ENCODE results near the gene JUP.

The JUP gene

DNA sequence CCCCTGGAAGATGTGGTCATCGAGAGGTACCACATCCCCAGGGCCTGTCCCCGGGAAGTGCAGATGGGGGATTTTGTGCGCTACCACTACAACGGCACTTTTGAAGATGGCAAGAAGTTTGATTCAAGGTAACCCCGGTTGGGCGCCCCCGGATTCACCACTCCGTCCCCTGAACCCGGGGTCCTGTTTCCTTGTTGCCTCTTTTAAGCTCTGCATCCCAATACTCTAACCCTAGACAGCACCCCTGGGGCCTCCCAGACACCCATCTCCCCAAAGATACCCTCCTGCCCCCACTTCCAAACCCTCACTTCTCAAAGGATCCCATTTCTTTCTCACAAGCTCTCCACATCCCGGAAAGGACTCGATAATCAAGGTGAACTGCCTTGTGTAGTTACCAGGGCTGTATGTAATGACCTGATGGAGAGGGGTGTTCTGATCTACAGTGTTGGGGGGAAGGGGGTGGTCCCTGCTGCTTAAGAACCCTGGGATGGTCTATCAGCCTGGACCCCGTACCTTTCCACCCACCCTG, 26.7 kb upstream of the JUP start:
- peaks cover under 1% of the 10 kb centered on the region for H3K27me3 Mint-ChIP-seq
- H3K27ac Mint-ChIP-seq, result peak overlapping the region; percentile 3
- H3K4me3 Mint-ChIP-seq, result peak overlapping the region; percentile 37
- H3K36me3 Mint-ChIP-seq, result no peaks in the 10 kb centered on the region
- peaks cover 26% of the 10 kb centered on the region for H3K4me1 Mint-ChIP-seq
- H3K9me3 Mint-ChIP-seq, result no peaks in the 10 kb centered on the region

- peaks cover 26% of the 10 kb centered on the region for H3K4me1 Mint-ChIP-seq
- peak within 1 kb of the TSS; percentile 88 for H3K27ac Mint-ChIP-seq
- no peaks in the 10 kb centered on the region for H3K27me3 Mint-ChIP-seq
These were observed 26.1 kb upstream of the JUP start, which contains the start of gene FKBP10 for GRCh38 chr17:41812381-41813151. Gene FKBP10, plus strand, starts transcription at chr17:41813004. Its CDS starts 31 bp downstream, at chr17:41813035.

GRCh38 chr17:41811549-41812380, 25.3 kb upstream of the JUP start, which contains the start of gene P3H4:
Gene P3H4, minus strand, starts transcription at chr17:41811949. Its CDS starts 34 bp downstream, at chr17:41811915.
- peaks cover 26% of the 10 kb centered on the region for H3K4me1 Mint-ChIP-seq
- no peaks in the 10 kb centered on the region for H3K27me3 Mint-ChIP-seq
- H3K4me3 Mint-ChIP-seq, result peak within 1 kb of the TSS; percentile 91
- no peaks in the 10 kb centered on the region for H3K36me3 Mint-ChIP-seq
- no peaks in the 10 kb centered on the region for H3K9me3 Mint-ChIP-seq
- H3K27ac Mint-ChIP-seq, result peak within 1 kb of the TSS; percentile 88

More at GRCh38 chr17:41812381-41813151, 26.1 kb upstream of the JUP start, which contains the start of gene FKBP10:
- H3K4me3 Mint-ChIP-seq, result peak within 1 kb of the TSS; percentile 91
- no peaks in the 10 kb centered on the region for H3K9me3 Mint-ChIP-seq
- no peaks in the 10 kb centered on the region for H3K36me3 Mint-ChIP-seq

DNA sequence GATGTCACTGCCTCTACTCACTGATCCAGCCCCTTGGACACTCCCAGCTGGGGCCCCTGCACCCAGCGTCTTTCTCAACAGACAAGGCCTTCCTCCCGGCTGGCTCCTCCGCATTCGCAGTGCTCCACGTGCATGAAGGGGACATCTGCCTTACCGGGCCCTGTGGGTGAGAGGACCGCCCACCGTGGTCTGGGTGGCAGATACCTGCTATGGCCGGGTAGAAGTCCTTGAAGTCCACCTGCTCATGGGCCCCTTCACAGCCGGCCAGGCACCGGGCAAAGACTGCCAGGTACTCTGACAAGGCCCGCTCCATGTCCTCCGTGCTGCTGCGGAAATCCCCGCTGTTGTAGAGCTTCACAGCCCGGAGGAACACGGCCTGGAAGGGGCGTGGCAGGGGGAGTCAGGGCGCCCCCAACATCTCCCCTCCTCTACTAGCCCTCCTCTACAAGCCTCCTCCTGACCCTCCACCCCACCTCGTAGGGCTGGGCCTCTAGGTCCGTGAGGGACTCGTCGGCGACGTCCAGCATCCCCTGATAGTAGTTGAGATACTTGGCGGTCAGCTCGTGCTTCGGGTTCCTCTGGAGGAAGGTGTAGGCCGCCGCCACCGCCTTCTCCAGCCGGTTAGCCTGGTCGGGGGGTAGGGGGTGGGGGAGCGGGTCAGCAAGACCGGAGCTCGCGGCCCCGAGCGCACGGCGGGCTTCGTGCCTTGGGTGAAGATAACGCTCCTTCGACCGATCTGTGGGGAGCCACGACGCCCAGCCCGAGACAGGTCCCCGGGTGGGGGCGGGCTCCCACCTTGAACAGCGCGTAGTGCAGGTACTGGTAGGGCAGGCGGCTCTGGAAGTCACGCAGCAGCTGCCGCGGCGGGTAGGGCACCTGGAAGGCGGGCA, 24.4 kb upstream of the JUP start:
- peak overlapping the region; percentile 67 for H3K4me3 Mint-ChIP-seq
- peaks cover 26% of the 10 kb centered on the region for H3K4me1 Mint-ChIP-seq
- no peaks in the 10 kb centered on the region for H3K27me3 Mint-ChIP-seq
- H3K9me3 Mint-ChIP-seq, result no peaks in the 10 kb centered on the region
- no peak overlapping the region for H3K27ac Mint-ChIP-seq
- H3K36me3 Mint-ChIP-seq, result no peaks in the 10 kb centered on the region

DNA sequence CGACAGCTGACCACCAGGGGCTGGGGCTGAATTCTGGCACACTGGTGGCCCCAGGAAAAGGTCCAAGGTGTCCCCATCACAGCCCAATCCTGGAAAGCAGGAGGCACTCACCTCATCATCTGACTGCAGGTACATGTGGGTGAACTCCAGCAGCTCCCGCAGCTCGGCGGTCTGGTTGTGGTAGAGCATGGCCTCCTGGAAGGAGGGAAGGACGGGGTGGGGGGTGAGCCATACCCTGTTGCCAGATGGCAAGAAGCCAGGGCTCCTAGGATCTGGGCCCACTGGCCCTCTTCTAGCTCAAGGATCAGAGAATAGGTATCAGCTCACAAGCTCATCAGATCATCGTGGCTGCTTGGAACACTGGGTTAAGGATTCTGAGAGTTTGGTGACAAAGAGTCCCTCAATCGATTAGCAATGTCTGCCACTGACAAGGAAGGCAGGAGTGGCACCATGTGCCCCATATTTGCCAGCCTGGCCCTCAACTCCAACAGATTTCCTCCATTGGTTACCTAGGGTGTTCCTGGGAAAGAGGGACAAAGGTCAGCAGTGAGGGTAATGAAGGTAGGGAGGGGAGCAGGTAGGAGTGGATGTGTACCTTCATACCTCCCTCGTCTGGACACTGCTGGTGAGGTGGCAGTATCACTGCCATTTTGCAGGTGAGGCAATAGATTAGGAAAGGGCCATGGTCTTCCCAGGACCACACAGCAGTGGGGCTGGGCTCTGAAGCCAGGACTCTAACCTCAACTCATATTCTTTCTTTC, 20.4 kb upstream of the JUP start:
- Mint-ChIP-seq H3K4me1 (peaks cover 14% of the 10 kb centered on the region), H3K27me3 (no peaks in the 10 kb centered on the region), H3K27ac (no peak overlapping the region), H3K9me3 (no peaks in the 10 kb centered on the region), H3K36me3 (no peaks in the 10 kb centered on the region), H3K4me3 (no peak overlapping the region)

DNA sequence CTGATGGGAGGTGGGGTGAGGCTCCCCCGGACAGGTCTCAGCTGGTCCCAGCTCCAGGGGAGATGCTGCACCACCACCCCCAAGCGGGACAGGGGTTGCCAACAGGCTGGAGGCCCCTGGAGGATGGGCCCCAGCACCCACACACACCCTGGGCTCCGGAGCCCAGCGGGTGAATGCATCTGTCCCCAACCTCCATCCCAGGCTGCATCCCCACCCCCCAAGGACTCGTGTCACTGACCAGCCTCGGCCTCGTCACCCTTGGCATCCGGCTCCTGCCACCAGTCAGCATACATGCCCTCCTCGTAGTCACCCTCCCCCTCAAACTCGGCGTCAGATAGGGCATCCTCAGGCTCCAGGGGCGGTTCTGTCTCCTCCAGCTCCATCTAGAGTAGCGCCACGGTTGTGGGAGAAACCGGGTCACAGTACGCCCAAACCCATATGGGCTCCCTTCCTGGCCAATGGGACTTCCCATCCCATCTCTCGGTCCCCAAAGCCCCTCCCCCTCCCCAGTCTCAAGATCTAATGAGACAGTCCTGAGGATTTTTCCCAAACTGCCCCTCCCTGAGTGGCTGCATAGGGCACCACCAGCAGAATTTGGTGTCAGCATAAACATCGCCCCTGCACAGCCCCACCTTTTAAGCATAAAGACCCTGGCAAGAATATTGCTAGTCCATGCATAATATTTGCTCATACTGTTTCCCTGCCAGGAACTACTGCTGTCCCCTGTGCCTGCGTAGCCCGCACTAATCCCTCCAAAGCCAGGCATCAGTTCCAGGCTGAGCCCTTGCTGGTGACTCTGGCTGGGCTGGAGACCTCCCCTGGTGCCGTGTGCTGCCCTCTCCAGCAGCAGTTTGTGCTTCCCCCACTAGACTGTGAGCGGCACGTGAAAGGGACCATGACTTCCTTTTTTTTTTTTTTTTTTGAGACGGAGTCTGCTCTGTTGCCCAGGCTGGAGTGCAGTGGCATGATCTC, 16.8 kb upstream of the JUP start:
- Mint-ChIP-seq H3K4me1 (peaks cover 4% of the 10 kb centered on the region), H3K27me3 (no peaks in the 10 kb centered on the region), H3K4me3 (no peak overlapping the region), H3K27ac (no peak overlapping the region), H3K9me3 (no peaks in the 10 kb centered on the region), H3K36me3 (no peaks in the 10 kb centered on the region)

GRCh38 chr17:41801374-41802271, 15.1 kb upstream of the JUP start:
- no peaks in the 10 kb centered on the region for H3K36me3 Mint-ChIP-seq
- no peak overlapping the region for H3K27ac Mint-ChIP-seq
- H3K4me3 Mint-ChIP-seq, result no peak overlapping the region
- no peaks in the 10 kb centered on the region for H3K9me3 Mint-ChIP-seq
- H3K4me1 Mint-ChIP-seq, result peaks cover 4% of the 10 kb centered on the region
- no peaks in the 10 kb centered on the region for H3K27me3 Mint-ChIP-seq

DNA sequence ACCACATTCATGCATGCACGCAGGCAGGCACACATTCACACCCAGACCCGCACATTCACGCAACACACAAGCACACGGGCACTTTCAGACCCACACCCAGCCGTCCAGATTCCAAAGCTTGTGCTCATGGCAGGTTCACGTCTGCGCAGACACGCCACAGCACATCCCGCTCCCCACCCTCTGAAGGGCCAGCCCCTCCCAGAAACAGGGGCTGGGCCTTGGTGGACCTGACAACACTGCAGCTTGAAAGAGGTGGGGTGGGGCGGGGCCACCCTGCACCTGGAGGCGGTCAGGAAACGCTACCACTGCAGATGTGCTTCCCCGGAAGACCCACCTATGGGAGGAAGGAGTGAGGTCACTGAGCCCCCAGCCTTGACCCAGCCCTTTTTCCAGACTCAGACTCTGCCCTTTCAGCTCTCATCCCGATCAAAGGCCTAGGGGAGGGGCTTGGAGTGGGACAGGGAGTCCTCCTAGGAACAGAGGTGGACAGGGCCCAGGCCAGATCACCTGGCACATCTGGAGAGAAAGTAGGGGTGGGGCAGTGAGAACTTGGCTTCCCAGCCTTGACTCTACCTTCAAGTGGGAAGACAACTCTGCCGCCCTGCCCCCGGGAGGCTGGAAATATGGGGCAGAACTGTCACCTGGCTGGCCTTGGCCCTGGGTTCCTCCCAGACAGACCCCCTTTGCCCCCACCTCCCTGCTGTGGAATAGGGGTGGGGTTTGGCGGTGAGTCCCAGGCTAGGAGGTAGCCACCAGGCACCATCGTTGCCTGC, 14.3 kb upstream of the JUP start:
- H3K36me3 Mint-ChIP-seq, result no peaks in the 10 kb centered on the region
- no peaks in the 10 kb centered on the region for H3K9me3 Mint-ChIP-seq
- no peak overlapping the region for H3K27ac Mint-ChIP-seq
- peaks cover 4% of the 10 kb centered on the region for H3K4me1 Mint-ChIP-seq
- no peak overlapping the region for H3K4me3 Mint-ChIP-seq
- H3K27me3 Mint-ChIP-seq, result no peaks in the 10 kb centered on the region

DNA sequence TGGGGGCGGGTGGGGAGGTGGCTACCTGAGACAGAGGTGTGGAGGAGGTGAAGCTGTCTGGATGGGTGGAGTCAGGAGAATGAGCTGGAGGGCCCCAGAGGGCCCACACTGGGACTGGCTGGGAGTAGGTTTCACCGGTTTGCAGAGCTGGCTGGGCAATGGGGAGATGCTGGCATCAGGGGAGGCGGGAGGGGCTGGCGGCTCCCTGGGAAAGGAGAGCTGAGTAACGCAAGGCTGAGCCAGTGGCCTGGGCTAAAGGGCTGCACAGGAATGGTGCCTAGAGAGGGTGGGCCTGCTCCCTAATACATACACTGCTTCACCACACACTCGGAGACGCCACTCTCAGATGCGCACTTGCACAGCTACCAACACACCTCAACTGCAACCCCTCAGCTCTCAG, 12.9 kb upstream of the JUP start:
- H3K9me3 Mint-ChIP-seq, result no peaks in the 10 kb centered on the region
- no peaks in the 10 kb centered on the region for H3K27me3 Mint-ChIP-seq
- no peaks in the 10 kb centered on the region for H3K36me3 Mint-ChIP-seq
- peaks cover 4% of the 10 kb centered on the region for H3K4me1 Mint-ChIP-seq
- no peak overlapping the region for H3K27ac Mint-ChIP-seq
- no peak overlapping the region for H3K4me3 Mint-ChIP-seq

GRCh38 chr17:41797377-41797776, 10.9 kb upstream of the JUP start:
- Mint-ChIP-seq H3K36me3 (no peaks in the 10 kb centered on the region), H3K4me1 (peaks cover 4% of the 10 kb centered on the region), H3K27ac (no peak overlapping the region), H3K9me3 (no peaks in the 10 kb centered on the region), H3K27me3 (no peaks in the 10 kb centered on the region), H3K4me3 (no peak overlapping the region)

DNA sequence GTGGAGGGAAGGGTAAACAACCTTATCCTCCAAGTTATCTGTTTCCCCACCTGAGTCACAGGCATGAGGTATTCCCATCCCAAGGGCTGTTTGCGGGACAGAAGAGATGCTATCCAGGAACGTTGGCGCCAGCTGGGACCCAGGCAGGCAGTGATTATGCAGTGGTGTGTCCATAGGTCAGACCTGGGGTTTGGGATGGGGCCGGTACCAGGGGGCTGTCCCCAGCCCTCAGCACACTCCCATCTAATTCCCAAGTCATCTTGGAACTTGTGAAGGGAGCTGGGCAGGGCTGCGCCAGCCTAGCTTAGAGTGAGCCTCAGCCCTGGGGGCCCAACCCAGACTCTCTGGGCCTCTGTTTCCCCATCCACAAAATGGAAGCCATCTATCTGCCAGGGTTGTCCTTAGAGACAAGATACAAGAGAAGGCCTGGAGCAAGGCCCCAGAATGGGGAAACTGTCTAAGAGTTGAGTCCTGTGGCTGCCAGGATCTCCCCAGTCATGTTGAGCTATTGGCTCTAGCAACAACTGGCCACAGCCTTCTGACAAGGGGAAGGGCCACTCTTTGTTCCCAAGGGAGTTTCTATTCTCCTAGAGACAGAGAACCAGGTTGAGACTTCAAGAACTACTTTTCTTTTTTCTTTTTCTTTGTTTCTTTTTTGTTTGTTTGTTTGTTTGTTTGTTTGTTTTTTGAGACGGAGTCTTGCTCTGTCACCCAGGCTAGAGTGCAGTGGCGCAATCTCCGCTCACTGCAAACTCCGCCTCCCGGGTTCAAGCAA, 9.8 kb upstream of the JUP start:
- Mint-ChIP-seq H3K4me1 (no peaks in the 10 kb centered on the region), H3K27ac (no peak overlapping the region), H3K27me3 (no peaks in the 10 kb centered on the region), H3K4me3 (no peak overlapping the region), H3K9me3 (no peaks in the 10 kb centered on the region), H3K36me3 (no peaks in the 10 kb centered on the region)

DNA sequence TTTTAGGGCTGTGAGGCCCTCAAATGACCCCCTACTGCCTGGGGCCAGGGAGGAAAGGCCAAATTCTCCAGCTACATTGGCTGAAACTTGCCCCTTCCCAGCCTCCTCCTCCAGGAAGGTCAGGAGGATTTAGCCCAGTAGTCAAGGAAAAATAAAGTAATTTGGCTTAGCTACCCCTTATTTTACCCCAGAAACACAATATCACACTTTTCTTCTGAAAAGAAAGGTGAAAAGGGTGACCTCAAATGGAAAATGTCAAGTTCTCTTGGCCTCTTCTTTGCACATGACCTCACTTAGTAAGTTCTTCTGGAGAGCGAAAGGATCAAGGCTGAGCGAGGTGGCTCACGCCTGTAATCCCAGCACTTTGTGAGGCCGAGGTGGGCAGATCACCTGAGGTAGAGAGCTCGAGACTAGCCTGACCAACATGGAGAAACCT, 8.0 kb upstream of the JUP start:
- H3K27ac Mint-ChIP-seq, result no peak overlapping the region
- no peak overlapping the region for H3K4me3 Mint-ChIP-seq
- no peaks in the 10 kb centered on the region for H3K27me3 Mint-ChIP-seq
- H3K36me3 Mint-ChIP-seq, result no peaks in the 10 kb centered on the region
- H3K9me3 Mint-ChIP-seq, result no peaks in the 10 kb centered on the region
- H3K4me1 Mint-ChIP-seq, result no peaks in the 10 kb centered on the region
